HG02943 (cell line): ENCODE measurements around the gene RCAN2.
"Not testable (repeated sequence)": the region's sequence is repeated elsewhere in the genome, so short reads cannot be mapped to it uniquely, and the experiment has no call there.

Experiments
- ATAC-seq: cut with Tn5 transposase; IDR thresholded peaks from one replicate; pipeline ENCODE4 v1.9.1; 2021; ENCODE audit warnings: mild to moderate bottlenecking, low read depth, moderate library complexity; ENCODE audit not compliant: unreplicated experiment

Gene RCAN2

DNA sequence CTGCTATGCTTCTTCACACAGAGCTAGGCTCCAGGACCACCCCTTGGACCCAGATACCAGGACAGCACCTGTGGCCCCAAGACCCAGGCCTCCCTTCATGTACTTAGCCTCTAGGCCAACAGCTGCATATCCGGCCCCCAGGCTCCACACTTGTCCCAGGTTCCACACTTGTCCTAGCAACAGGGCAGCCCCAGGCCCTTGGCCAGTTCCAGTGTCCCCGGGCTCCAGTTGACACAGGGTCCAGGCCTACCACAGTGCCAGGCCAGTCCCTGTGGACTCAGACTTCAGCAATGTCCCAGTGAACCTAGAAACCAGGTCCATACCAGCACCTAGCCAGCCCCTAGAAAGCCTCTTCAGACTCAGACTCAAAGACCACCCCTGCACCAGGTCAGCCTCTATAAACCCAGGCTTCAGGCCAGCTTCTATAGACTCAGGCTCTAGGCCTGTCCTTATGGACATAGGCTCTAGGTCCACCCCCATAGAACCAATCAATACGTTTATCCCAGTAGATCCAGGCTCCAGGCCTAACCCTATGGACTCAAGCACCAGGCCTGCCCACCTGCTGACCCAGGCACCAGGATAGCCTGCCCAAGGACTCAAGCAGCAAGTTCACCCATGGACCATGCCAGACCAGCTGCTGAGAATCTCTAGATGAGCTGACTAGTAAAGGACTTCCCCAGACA lies 46.3 kb downstream of the RCAN2 start:
- no peak for ATAC-seq

DNA sequence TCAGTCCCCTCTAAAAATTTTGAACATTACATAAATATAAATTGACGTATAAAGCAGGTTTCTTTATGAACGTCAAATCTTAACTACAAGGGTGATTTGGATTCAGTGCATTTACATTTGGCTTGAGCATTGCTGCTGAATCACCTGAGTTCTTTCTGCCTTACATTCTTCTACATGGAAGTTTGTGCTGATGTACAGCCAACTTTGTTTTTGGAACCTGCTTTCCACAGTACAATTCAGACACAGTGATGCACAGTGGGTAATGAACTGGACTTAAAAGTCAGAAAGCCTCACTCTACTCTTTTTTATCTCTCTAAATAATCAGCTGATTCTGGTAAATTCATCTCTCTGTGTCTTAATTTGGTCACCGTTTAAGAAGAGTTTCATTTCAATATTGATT lies 47.6 kb downstream of the RCAN2 start:
- ATAC-seq, result no peak

DNA sequence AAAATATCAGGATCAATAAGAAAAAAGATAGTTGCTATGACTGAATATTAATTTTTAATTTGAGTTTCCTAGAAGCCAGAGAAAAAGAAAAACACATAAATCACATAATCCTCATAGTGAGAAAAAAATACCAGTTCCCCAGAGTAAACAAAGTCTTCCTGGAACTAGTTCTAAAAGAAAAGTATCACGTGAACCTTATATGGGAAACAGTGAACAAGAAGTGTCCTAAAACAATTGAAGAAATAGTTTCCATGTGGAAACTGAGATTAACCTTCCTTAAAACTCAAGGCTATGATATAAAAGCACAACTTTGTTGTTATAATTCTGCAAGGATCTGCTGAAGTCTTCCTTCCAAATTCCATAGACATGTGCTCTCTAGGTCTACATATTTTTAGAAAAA lies 50.6 kb downstream of the RCAN2 start:
- no peak for ATAC-seq

DNA sequence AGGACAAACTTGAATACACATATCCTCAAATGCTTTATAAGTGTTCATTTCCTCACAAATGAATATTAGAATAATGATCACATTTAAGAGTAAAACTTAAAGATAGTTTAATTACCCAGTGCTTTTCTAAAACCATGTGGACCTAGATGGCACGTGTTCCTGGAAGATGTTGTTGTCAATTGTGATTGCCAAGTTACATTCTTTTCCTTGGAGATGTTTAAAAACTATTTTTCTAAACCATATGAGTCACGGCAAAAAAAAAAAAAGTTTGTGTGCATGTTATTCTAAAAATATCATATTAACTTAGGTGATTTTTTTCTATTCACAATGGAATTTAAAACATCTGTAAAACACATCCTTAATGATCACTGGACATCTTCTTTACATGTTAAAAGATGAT lies 51.1 kb downstream of the RCAN2 start:
- no peak for ATAC-seq

DNA sequence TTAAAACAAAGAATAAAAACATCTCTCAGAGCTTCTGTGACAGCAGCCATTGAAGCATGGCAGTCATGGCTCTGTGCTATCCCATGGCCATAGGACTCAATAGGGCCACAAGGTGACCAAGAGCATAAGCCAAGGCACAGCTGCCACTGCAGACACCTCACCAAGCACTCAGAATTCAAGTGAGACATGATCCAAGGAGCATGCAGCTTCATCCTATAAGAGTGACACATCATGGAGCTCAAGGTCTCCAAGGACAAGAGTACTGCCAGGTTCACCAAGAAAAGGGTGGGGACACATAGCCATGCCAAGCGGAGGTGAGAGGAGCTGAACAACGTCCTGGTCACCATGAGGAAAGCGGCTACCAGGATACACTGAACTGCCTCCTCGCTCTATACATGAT lies 53.0 kb downstream of the RCAN2 start:
- no peak for ATAC-seq

- no peak for ATAC-seq
These were observed 53.5 kb downstream of the RCAN2 start for GRCh38 chr6:46437671-46438221.

DNA sequence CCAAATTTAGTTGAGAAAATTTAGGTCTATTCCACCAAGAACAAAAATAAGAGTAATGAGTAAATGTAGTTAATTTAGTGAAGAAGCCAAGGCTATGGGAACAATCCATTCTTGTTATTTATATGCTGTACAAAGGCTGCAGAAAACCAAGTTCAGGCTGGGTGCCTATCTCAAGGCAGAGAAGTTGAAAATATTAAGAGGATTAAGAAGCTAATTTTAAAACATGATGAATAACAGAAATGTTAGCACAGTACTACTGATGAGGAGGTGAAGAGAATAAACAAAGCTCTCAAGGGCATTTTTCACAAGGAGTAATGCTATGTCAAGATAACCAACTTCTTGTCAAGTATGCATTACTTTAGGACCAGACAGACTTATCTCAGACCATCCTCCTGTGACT lies 68.6 kb downstream of the RCAN2 start:
- ATAC-seq, result no peak

DNA sequence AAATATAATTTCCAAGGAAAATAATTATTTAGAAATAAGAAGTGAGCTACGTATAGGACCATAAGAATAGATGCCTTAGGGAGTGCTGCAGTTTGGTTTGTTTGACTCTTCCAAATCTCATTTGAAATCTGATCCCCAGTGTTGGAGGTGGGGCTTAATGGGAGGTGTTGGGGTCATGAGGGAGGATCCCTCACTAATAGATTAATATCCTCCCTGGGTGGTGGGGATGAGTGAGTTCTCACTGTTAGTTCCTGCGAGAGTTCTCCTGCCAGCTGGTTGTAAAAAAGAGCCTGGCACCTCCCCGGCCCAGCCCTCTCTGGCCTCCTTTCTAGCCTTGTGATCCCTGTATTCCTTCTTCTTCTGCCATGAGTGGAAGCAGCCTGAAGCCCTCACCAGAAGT lies 69.3 kb downstream of the RCAN2 start:
- no peak for ATAC-seq

DNA sequence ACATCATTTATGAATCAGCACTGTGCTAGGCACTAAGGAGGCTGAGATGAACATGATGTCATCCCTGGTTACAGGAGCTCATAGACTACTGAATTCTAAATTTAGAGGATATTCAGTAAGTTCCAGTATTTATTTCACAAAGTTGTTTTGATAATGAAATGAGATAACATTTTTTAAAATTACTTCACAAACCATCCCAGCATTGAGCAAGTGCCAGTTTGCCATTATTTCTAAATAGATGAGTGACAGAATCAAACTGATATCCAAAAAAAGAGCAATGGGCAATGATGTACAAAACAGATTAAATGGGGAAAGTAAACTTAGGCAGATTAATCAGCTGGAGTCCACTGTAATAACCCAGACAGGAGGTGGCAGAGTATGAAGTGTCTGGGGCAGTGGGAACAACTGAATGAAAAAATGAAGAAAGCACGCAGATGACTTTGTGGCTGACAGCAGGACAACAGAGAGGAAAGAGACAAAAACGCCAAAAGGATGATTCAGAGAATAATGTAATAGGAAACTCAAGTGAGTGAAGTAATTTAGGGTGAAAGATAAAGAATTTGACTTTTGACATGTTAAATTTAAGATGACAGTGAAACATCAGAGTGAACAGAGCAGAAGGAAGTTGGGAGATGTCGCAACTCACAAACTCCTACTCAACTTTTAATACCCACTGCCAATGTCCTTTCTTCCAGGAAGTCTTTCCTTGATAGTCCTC lies 70.2 kb downstream of the RCAN2 start:
- ATAC-seq, result no peak

DNA sequence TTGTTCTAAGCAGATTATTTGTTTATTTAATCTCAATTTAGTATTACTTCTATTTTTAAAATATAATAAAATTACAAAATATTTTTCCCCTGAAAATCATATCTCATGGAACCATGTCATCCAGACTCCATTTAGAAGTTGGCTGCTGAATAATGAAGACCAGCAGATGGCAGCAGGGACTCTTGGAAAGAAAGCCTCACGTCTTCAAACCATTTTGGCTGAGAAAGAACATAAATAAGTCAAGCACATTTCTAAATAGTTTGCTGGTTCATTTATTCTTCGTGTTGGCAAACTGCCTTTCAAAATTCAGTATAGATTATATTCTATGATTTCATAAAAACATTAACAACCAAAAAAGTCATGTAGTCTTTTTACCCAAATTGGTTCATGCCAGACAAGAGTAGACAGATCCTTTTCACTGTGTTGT lies 71.7 kb downstream of the RCAN2 start:
- ATAC-seq, result no peak

DNA sequence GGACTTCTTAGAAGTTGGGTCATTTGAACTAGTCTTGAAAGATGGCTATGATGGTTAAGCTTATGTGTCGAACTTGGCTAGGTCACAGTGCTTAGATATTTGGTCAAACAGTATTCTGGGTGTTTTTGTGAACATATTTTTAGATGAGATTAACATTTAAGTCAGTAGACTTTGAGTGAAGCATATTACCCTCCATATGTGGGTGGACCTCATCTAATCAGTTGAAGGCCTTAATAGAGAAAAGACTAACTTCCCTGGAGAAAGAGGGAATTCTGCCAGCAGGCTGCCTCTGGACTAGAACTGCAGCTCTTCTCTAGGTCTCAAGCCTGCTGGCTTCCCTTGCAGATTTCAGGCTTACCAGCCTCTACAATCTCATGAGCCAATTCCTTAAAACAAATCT lies 76.9 kb downstream of the RCAN2 start:
- no peak for ATAC-seq

GRCh38 chr6:46412662-46413061 lies 78.6 kb downstream of the RCAN2 start:
- no peak for ATAC-seq

- no peak for ATAC-seq
These were observed 79.6 kb downstream of the RCAN2 start for GRCh38 chr6:46411456-46412197.

- ATAC-seq, result no peak
These were observed 80.8 kb downstream of the RCAN2 start for GRCh38 chr6:46410334-46410953.

- ATAC-seq, result no peak
These were observed 83.3 kb downstream of the RCAN2 start for GRCh38 chr6:46407776-46408530.

DNA sequence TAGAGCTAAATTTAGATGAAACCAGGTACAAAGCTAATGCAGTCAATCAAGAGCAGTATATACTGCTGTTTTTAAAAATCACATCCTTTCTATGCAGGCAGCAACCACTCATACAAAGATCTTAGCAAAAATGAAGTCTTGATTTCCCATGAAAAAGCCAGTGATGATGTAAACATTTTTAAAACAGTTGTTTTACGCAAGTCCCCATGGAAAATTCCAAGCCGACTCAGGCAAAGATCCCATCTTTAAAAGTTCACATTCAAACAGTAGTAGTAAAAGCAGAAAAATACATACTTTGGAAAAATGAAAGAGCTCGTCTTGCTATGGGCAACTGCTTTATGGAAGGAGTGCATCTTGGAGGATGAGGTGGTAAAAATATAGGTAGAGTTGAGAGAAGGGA lies 84.0 kb downstream of the RCAN2 start:
- ATAC-seq, result no peak

DNA sequence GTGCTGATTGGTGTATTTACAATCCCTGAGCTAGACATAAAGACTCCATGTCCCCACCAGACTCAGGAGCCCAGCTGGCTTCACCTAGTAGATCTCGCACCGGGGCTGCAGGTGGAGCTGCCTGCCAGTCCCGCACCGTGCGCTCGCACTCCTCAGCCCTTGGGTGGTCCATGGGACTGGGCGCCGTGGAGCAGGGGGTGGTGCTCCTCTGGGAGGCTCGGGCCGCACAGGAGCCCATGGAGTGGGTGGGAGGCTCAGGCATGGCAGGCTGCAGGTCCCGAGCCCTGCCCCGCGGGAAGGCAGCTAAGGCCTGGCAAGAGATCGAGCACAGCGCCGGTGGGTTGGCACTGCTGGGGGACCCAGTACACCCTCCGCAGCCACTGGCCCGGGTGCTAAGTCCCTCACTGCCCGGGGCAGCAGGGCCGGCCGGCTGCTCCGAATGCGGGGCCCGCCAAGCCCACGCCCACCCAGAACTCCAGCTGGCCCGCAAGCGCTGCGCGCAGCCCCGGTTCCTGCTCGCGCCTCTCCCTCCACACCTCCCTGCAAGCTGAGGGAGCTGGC lies 85.5 kb downstream of the RCAN2 start:
- not testable (repeated sequence) for ATAC-seq

DNA sequence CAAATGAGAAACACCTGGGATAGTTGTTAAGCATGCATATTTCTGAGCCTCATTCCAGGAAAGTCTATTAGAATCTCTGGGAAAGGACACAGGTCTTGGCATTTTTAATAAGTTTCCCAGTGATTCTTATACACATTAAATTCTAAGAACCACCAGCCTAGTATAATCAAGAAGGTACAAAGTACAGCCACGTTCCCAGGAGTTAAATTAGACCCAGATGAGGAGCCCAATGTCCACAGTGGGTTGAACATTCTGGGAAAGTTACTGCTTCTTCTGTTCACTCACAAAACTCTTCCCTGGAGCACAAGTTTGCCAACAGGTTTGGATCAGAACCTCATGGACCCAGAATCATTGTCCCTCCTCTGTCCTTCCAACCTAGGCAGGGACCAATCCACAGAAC lies 90.4 kb downstream of the RCAN2 start:
- ATAC-seq, result no peak

GRCh38 chr6:46395530-46395929 lies 95.7 kb downstream of the RCAN2 start:
- no peak for ATAC-seq

DNA sequence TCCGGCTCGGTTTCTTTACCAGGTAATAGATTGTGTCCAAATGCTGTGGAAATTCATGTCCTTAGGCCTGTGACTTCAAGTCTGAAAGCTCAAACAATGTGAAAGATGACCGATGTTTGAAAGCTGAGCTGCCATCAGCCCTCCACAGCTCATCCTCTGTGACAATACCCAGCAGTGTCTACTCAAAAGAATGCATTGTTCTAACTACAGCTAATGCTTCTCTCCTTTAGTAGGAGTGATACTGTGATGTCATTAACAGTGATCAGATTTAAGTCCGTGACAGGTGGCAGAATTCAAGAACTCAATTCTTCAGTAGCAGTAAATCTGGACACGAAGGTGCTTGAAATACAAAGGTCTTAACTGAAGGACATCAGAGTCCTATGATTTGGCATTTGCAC lies 97.3 kb downstream of the RCAN2 start:
- no peak for ATAC-seq
